OCI-LY1 (cell line): ENCODE data around the gene CSRP1.

Source experiments
- H2AFZ ChIP-seq: fragments of 200-600 bp; sonication (generic), shearing (Covaris generic); 2 replicates; pipeline ENCODE4 v1.6.0; 2014; ENCODE audit warnings: antibody characterized with exemption, mild to moderate bottlenecking, low read length
- H3F3A ChIP-seq: fragments of 200-600 bp; sonication (generic), shearing (Covaris generic); 2 replicates; pipeline ENCODE4 v1.6.0; 2014; ENCODE audit warnings: mild to moderate bottlenecking, antibody characterized with exemption, low read length, moderate library complexity; ENCODE audit not compliant: insufficient read depth
- H3K27ac ChIP-seq: fragments of 200-600 bp; sonication (generic); 2 replicates; pipeline ENCODE4 v1.5.1; 2014; ENCODE audit warnings: low read length, mixed run types, mild to moderate bottlenecking, low read depth; ENCODE audit not compliant: poor library complexity, severe bottlenecking
- H3K27me3 ChIP-seq: fragments of 200-600 bp; sonication (generic); 2 replicates; pipeline ENCODE4 v1.6.0; 2014; ENCODE audit warnings: antibody characterized with exemption, mild to moderate bottlenecking, low read length, moderate library complexity; ENCODE audit not compliant: insufficient read depth
- H3K36me3 ChIP-seq: fragments of 200-600 bp; sonication (generic); 2 replicates; pipeline ENCODE4 v1.6.1; 2014; ENCODE audit warnings: mild to moderate bottlenecking, antibody characterized with exemption, low read length, moderate library complexity, mixed read lengths; ENCODE audit not compliant: insufficient read depth
- H3K4me1 ChIP-seq: fragments of 200-600 bp; sonication (generic); 2 replicates; pipeline ENCODE4 v1.5.1; 2014; ENCODE audit warnings: mild to moderate bottlenecking, low read length, moderate library complexity; ENCODE audit not compliant: insufficient read depth, severe bottlenecking
- H3K4me2 ChIP-seq: fragments of 200-600 bp; sonication (generic), shearing (Covaris generic); 2 replicates; pipeline ENCODE4 v1.6.1; 2014; ENCODE audit warnings: low read length
- H3K4me3 ChIP-seq: fragments of 200-600 bp; sonication (generic); 2 replicates; pipeline ENCODE4 v1.5.1; 2014; ENCODE audit warnings: low read length, low read depth, mild to moderate bottlenecking, mixed read lengths; ENCODE audit not compliant: poor library complexity, severe bottlenecking
- H3K79me2 ChIP-seq: fragments of 200-600 bp; shearing (Covaris generic); 2 replicates; pipeline ENCODE4 v1.6.1; 2016; ENCODE audit warnings: mixed run types, low read length, mixed read lengths; ENCODE audit not compliant: insufficient read depth
- H3K9ac ChIP-seq: fragments of 200-600 bp; sonication (generic), shearing (Covaris generic); 2 replicates; pipeline ENCODE4 v1.6.1; 2014; ENCODE audit warnings: mild to moderate bottlenecking, low read length, mixed read lengths
- H3K9me2 ChIP-seq: fragments of 200-600 bp; sonication (generic), shearing (Covaris generic); 2 replicates; pipeline ENCODE4 v1.6.1; 2014; ENCODE audit warnings: low read depth, mild to moderate bottlenecking, low read length, mixed read lengths
- H3K9me3 ChIP-seq: fragments of 200-600 bp; shearing (Covaris generic); 2 replicates; pipeline ENCODE4 v1.6.1; 2014; ENCODE audit warnings: low read length, mixed read lengths
- H4K20me1 ChIP-seq: fragments of 200-600 bp; sonication (generic), shearing (Covaris generic); 2 replicates; pipeline ENCODE4 v1.6.0; 2016; ENCODE audit warnings: mild to moderate bottlenecking, low read length; ENCODE audit not compliant: insufficient read depth
- CTCF ChIP-seq: fragments of 200-600 bp; sonication (generic), shearing (Covaris generic); IDR thresholded peaks from 2 replicates; pipeline ENCODE4 v1.5.1; 2017; ENCODE audit warnings: mild to moderate bottlenecking, antibody characterized with exemption, low read length, moderate library complexity, mixed read lengths
- EZH2 ChIP-seq: fragments of 200-600 bp; sonication (generic), shearing (Covaris generic); IDR thresholded peaks from 2 replicates; pipeline ENCODE4 v1.8.0; 2017; ENCODE audit warnings: borderline replicate concordance, mixed run types, mild to moderate bottlenecking, antibody characterized with exemption, low read length, moderate library complexity, mixed read lengths

CSRP1 gene

GRCh38 chr1:201491896-201492511 is 14.9 kb downstream of the CSRP1 start:
- Histone ChIP-seq H3K4me3 (no peak overlapping the region), H3K4me2 (no peak overlapping the region), H3K4me1 (no peaks in the 10 kb centered on the region), H3F3A (no peaks in the 10 kb centered on the region), H3K27me3 (no peaks in the 10 kb centered on the region), H3K9ac (no peak overlapping the region), H3K79me2 (no peaks in the 10 kb centered on the region), H3K27ac (no peak overlapping the region), H3K9me3 (no peaks in the 10 kb centered on the region), H2AFZ (no peak overlapping the region), H3K9me2 (no peaks in the 10 kb centered on the region), H3K36me3 (peaks cover 46% of the 10 kb centered on the region), H4K20me1 (no peaks in the 10 kb centered on the region)
- TF ChIP-seq EZH2, result no peak
- TF ChIP-seq CTCF, result no peak

- no peak overlapping the region for H2AFZ ChIP-seq
- H3K27ac ChIP-seq, result no peak overlapping the region
- H3K9me2 ChIP-seq, result no peaks in the 10 kb centered on the region
- H3K36me3 ChIP-seq, result peaks cover 42% of the 10 kb centered on the region
- no peak overlapping the region for H3K4me3 ChIP-seq
- no peak overlapping the region for H3K4me2 ChIP-seq
- no peaks in the 10 kb centered on the region for H3F3A ChIP-seq
- no peaks in the 10 kb centered on the region for H3K79me2 ChIP-seq
- TF ChIP-seq EZH2, result no peak
- no peaks in the 10 kb centered on the region for H3K4me1 ChIP-seq
- no peaks in the 10 kb centered on the region for H4K20me1 ChIP-seq
- no peaks in the 10 kb centered on the region for H3K9me3 ChIP-seq
- H3K27me3 ChIP-seq, result no peaks in the 10 kb centered on the region
- no peak overlapping the region for H3K9ac ChIP-seq
These were observed 16.2 kb downstream of the CSRP1 start for GRCh38 chr1:201490708-201491131.

- no peak overlapping the region for H3K4me2 ChIP-seq
- TF ChIP-seq CTCF (no peak), EZH2 (no peak)
- no peak overlapping the region for H3K27ac ChIP-seq
- no peak overlapping the region for H2AFZ ChIP-seq
- H3K9ac ChIP-seq, result no peak overlapping the region
- H3K36me3 ChIP-seq, result peaks cover 32% of the 10 kb centered on the region
- H3K79me2 ChIP-seq, result no peaks in the 10 kb centered on the region
- H3F3A ChIP-seq, result no peaks in the 10 kb centered on the region
- H3K9me2 ChIP-seq, result no peaks in the 10 kb centered on the region
- no peak overlapping the region for H3K4me3 ChIP-seq
- H4K20me1 ChIP-seq, result no peaks in the 10 kb centered on the region
- no peaks in the 10 kb centered on the region for H3K4me1 ChIP-seq
- H3K27me3 ChIP-seq, result no peaks in the 10 kb centered on the region
- H3K9me3 ChIP-seq, result no peaks in the 10 kb centered on the region
These were observed 17.2 kb downstream of the CSRP1 start for GRCh38 chr1:201489643-201490261.
